Measurements from ENCODE around the gene MTMR3. TPM values are rescaled to one million over a fixed set of nuclear protein-coding genes. Genes with fewer than 3 reads are reported as not detected.

The MTMR3 gene
- total and polyA plus RNA-seq, 9 donors = 21.4 to 66.2 (median 47.8) TPM

DNA sequence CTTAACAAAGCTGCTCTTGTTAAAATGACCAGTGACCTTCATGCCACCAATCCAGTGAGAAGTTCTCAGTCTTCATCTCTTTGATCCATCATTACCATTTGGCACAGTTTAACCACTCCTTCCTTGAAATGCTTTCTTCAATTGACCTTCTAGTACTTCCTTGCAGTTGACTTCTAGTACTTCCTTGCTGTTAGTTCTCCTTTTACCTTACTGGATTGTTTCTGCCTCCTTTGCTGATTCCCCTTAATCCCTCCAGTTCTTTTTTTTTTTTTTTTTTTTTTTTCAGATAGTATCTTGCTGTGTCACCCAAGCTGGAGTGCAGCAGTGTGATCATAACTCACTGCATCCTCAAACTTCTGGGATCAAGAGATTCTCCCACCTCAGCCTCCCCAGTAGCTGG, 131.3 kb downstream of the MTMR3 start:
- Histone ChIP-seq H3K36me3 (no peaks in the 10 kb centered on the region), H3K4me3 (no peak overlapping the region), H3K9me3 (no peaks in the 10 kb centered on the region), H3K27me3 (no peaks in the 10 kb centered on the region), H3K4me1 (ENCODE audit: insufficient read depth) (no peaks in the 10 kb centered on the region), H3K27ac (no peak overlapping the region)
- TF ChIP-seq, protein P1, sequence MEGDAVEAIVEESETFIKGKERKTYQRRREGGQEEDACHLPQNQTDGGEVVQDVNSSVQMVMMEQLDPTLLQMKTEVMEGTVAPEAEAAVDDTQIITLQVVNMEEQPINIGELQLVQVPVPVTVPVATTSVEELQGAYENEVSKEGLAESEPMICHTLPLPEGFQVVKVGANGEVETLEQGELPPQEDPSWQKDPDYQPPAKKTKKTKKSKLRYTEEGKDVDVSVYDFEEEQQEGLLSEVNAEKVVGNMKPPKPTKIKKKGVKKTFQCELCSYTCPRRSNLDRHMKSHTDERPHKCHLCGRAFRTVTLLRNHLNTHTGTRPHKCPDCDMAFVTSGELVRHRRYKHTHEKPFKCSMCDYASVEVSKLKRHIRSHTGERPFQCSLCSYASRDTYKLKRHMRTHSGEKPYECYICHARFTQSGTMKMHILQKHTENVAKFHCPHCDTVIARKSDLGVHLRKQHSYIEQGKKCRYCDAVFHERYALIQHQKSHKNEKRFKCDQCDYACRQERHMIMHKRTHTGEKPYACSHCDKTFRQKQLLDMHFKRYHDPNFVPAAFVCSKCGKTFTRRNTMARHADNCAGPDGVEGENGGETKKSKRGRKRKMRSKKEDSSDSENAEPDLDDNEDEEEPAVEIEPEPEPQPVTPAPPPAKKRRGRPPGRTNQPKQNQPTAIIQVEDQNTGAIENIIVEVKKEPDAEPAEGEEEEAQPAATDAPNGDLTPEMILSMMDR (IDR thresholded peaks at IDR 0.05) = no peak
- no peak for TF ChIP-seq POLR2A (IDR thresholded peaks at IDR 0.05)
- TF ChIP-seq EP300 (IDR thresholded peaks at IDR 0.05) = no peak
- intact Hi-C loops (cut with DNase I) = no loop called here
- no peak for DNase-seq

- WGBS, 3 donors = 89 to 93% (median 90%) methylated on average over 3 of the region's 3 CpGs
- intact Hi-C loops (cut with DNase I) = no loop called here
- Histone ChIP-seq H3K9me3 (no peaks in the 10 kb centered on the region), H3K4me1 (ENCODE audit: insufficient read depth) (no peaks in the 10 kb centered on the region), H3K4me3 (no peak overlapping the region), H3K27me3 (no peaks in the 10 kb centered on the region), H3K36me3 (no peaks in the 10 kb centered on the region), H3K27ac (no peak overlapping the region)
- DNase-seq = no peak
- no peak for TF ChIP-seq POLR2A (IDR thresholded peaks at IDR 0.05)
- no peak for TF ChIP-seq EP300 (IDR thresholded peaks at IDR 0.05)
- TF ChIP-seq, protein P1 (IDR thresholded peaks at IDR 0.05) = no peak
Measured at GRCh38 chr22:30015229-30015797, 132.3 kb downstream of the MTMR3 start.

DNA sequence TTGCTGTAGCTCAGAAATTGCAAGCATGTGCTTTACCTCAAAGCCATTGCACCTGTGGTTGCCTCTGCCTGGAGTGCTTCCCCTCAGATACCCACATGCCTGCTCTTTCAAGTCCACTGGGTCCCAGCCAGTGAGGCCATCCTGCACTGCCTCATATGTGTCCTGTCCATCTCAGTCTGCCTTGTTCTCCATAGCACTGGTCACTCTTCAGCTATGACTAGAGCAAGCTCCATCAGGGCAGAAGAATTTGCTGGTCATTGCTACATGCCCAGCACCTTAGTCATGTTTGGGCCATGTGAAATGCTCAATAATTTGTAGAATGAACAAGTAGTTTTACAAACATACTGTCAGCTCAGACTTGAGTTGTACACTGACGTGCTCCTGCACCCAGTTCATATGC, 132.9 kb downstream of the MTMR3 start:
- H3K36me3 ChIP-seq = no peaks in the 10 kb centered on the region
- intact Hi-C loops (cut with DNase I) = no loop called here

GRCh38 chr22:30016596-30016995, 133.6 kb downstream of the MTMR3 start:
- intact Hi-C loops (cut with DNase I) = no loop called here
- no peaks in the 10 kb centered on the region for H3K36me3 ChIP-seq
- no peaks in the 10 kb centered on the region for H3K9me3 ChIP-seq
- no peak overlapping the region for H3K4me3 ChIP-seq
- no peaks in the 10 kb centered on the region for H3K27me3 ChIP-seq
- WGBS, 3 donors = 93 to 94% (median 94%) methylated on average over 4 of the region's 4 CpGs
- H3K4me1 ChIP-seq (ENCODE audit: insufficient read depth) = no peaks in the 10 kb centered on the region
- TF ChIP-seq POLR2A (IDR thresholded peaks at IDR 0.05) = no peak
- TF ChIP-seq, protein P1 (IDR thresholded peaks at IDR 0.05) = no peak
- TF ChIP-seq EP300 (IDR thresholded peaks at IDR 0.05) = no peak
- no peak for DNase-seq
- no peak overlapping the region for H3K27ac ChIP-seq

More for the DNA sequence above, 132.9 kb downstream of the MTMR3 start:
- Histone ChIP-seq H3K27ac (no peak overlapping the region), H3K4me3 (no peak overlapping the region), H3K9me3 (no peaks in the 10 kb centered on the region), H3K4me1 (ENCODE audit: insufficient read depth) (no peaks in the 10 kb centered on the region), H3K27me3 (no peaks in the 10 kb centered on the region)
- DNase-seq = no peak
- TF ChIP-seq POLR2A (IDR thresholded peaks at IDR 0.05) (no peak), EP300 (IDR thresholded peaks at IDR 0.05) (no peak)
- TF ChIP-seq, protein P1 (IDR thresholded peaks at IDR 0.05) = no peak
- WGBS, 3 donors = 94 to 100% (median 97%) methylated on average over 1 of the region's 1 CpG
